Astrocyte (in vitro differentiated cells and primary cell): ENCODE measurements around the gene GNAT1. TPM values are rescaled to one million over a fixed set of nuclear protein-coding genes. Genes with fewer than 3 reads are reported as not detected.
A peak's percentile ranks its signal among the peaks of the same experiment; 100 is the strongest.

Experiments
- DNase-seq: peaks from one replicate; pipeline ENCODE4 v3.0.0-alpha.2; 2010; ENCODE audit warnings: low read depth
- FAIRE-seq: peaks from 2 replicates; lab custom pipeline; 2011; peaks lifted over from hg19 to GRCh38; lab: Jason Lieb, UNC
- H2AFZ ChIP-seq: 2 replicates; pipeline ENCODE4 v1.6.0; 2012; ENCODE audit warnings: low read depth, low read length, inconsistent platforms
- H3K27ac ChIP-seq: 2 replicates; pipeline ENCODE4 v1.5.1; 2011; ENCODE audit warnings: low read depth, low read length, inconsistent platforms
- H3K27me3 ChIP-seq: 2 replicates; pipeline ENCODE4 v1.6.0; 2011; ENCODE audit warnings: low read length, inconsistent platforms; ENCODE audit not compliant: insufficient read depth
- H3K36me3 ChIP-seq: 2 replicates; pipeline ENCODE4 v1.5.1; 2011; ENCODE audit warnings: low read length, inconsistent platforms; ENCODE audit not compliant: insufficient read depth
- H3K4me1 ChIP-seq: 2 replicates; pipeline ENCODE4 v1.5.1; 2011; ENCODE audit warnings: low read length, inconsistent platforms; ENCODE audit not compliant: insufficient read depth
- H3K4me2 ChIP-seq: 2 replicates; pipeline ENCODE4 v1.6.0; 2012; ENCODE audit warnings: low read length, inconsistent platforms
- H3K4me3 ChIP-seq: 2 replicates; pipeline ENCODE4 v1.5.1; 2011; ENCODE audit warnings: low read depth, mild to moderate bottlenecking, low read length, inconsistent platforms; ENCODE audit not compliant: insufficient read depth
- H3K79me2 ChIP-seq: 2 replicates; pipeline ENCODE4 v1.6.0; 2012; ENCODE audit warnings: mild to moderate bottlenecking, low read length, inconsistent platforms; ENCODE audit not compliant: insufficient read depth
- H3K9ac ChIP-seq: 2 replicates; pipeline ENCODE4 v1.6.0; 2012; ENCODE audit warnings: mild to moderate bottlenecking, low read length, inconsistent platforms
- H3K9me3 ChIP-seq: 2 replicates; pipeline ENCODE4 v1.5.1; 2012; ENCODE audit warnings: low read depth, mild to moderate bottlenecking, low read length, inconsistent platforms; ENCODE audit not compliant: insufficient read depth
- H4K20me1 ChIP-seq: 2 replicates; pipeline ENCODE4 v1.6.0; 2012; ENCODE audit warnings: low read length, inconsistent platforms; ENCODE audit not compliant: insufficient read depth
- H3K27ac Mint-ChIP-seq: one replicate; pipeline ENCODE4 v1.8.0; 2021; ENCODE audit warnings: mild to moderate bottlenecking, mixed read lengths; ENCODE audit not compliant: unreplicated experiment
- H3K27me3 Mint-ChIP-seq: one replicate; pipeline ENCODE4 v1.8.0; 2021; ENCODE audit warnings: low read depth, mixed read lengths; ENCODE audit not compliant: unreplicated experiment
- H3K36me3 Mint-ChIP-seq: one replicate; pipeline ENCODE4 v1.8.0; 2021; ENCODE audit warnings: low read depth, mixed read lengths; ENCODE audit not compliant: unreplicated experiment
- H3K4me1 Mint-ChIP-seq: one replicate; pipeline ENCODE4 v1.8.0; 2021; ENCODE audit warnings: low read depth, mixed read lengths; ENCODE audit not compliant: unreplicated experiment
- H3K4me3 Mint-ChIP-seq: one replicate; pipeline ENCODE4 v1.8.0; 2021; ENCODE audit warnings: mild to moderate bottlenecking, moderate library complexity, mixed read lengths; ENCODE audit not compliant: unreplicated experiment
- H3K9me3 Mint-ChIP-seq: one replicate; pipeline ENCODE4 v1.8.0; 2021; ENCODE audit warnings: mild to moderate bottlenecking, mixed read lengths; ENCODE audit not compliant: unreplicated experiment
- CTCF ChIP-seq: IDR thresholded peaks from 2 replicates; pipeline ENCODE4 v1.5.1; 2011; ENCODE audit warnings: low read depth, mild to moderate bottlenecking, inconsistent platforms, low read length, moderate library complexity; ENCODE audit not compliant: insufficient read depth
- EZH2 ChIP-seq: IDR thresholded peaks from 2 replicates; pipeline ENCODE4 v1.6.1; 2012; ENCODE audit warnings: mild to moderate bottlenecking, low read length, inconsistent platforms; ENCODE audit not compliant: insufficient read depth
- total RNA-seq: library from RNA; stranded (reverse); gene quantifications from 2 replicates; pipeline ENCODE4 v1.2.1, GENCODE V29; 2021

Gene GNAT1
- total RNA-seq, 1 donor from 2014 or later, result not detected

DNA sequence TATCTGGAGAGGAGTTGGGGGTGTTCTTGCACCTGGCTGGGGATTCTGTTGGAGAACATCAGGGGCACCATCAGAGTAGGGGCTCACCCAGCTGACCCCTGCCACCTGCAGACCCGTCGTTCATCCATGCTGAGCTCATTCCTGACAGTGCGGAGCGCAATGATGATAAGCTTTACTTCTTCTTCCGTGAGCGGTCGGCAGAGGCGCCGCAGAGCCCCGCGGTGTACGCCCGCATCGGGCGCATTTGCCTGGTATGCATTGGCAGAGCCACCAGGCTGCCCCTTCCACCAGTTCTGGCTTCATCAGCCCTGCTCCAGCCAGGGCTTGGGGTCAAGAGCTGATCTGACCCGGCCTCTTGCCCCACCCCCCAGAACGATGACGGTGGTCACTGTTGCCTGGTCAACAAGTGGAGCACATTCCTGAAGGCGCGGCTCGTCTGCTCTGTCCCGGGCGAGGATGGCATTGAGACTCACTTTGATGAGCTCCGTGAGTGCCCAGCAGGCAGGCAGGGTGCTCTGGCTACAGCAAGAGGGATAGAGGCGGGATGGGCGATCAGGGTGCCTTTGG, 8.8 kb upstream of the GNAT1 start:
- H4K20me1 ChIP-seq, result no peaks in the 10 kb centered on the region
- H3K9me3 ChIP-seq, result no peaks in the 10 kb centered on the region
- TF ChIP-seq EZH2 (no peak), CTCF (no peak)
- H3K9me3 Mint-ChIP-seq, result no peaks in the 10 kb centered on the region
- H3K4me3 ChIP-seq, result no peak overlapping the region
- H3K4me1 ChIP-seq, result no peaks in the 10 kb centered on the region
- H3K4me3 Mint-ChIP-seq, result no peak overlapping the region
- DNase-seq (no peak), FAIRE-seq (no peak)
- no peaks in the 10 kb centered on the region for H3K79me2 ChIP-seq
- no peaks in the 10 kb centered on the region for H3K27me3 ChIP-seq
- no peaks in the 10 kb centered on the region for H3K36me3 ChIP-seq
- H3K4me2 ChIP-seq, result no peak overlapping the region
- H3K9ac ChIP-seq, result no peak overlapping the region
- peaks cover 5% of the 10 kb centered on the region for H3K36me3 Mint-ChIP-seq
- no peak overlapping the region for H3K27ac Mint-ChIP-seq
- H3K27me3 Mint-ChIP-seq, result peaks cover 18% of the 10 kb centered on the region
- no peak overlapping the region for H2AFZ ChIP-seq
- H3K4me1 Mint-ChIP-seq, result peaks cover 3% of the 10 kb centered on the region
- no peak overlapping the region for H3K27ac ChIP-seq

- no peaks in the 10 kb centered on the region for H3K36me3 ChIP-seq
- no peak overlapping the region for H3K4me2 ChIP-seq
- peak overlapping the region; percentile 40 for H3K4me3 Mint-ChIP-seq
- H3K4me3 ChIP-seq, result no peak overlapping the region
- H3K9ac ChIP-seq, result no peak overlapping the region
- no peaks in the 10 kb centered on the region for H3K27me3 ChIP-seq
- FAIRE-seq (no peak), DNase-seq (no peak)
- no peak overlapping the region for H3K27ac ChIP-seq
- H2AFZ ChIP-seq, result no peak overlapping the region
- H3K4me1 ChIP-seq, result no peaks in the 10 kb centered on the region
- H3K9me3 Mint-ChIP-seq, result no peaks in the 10 kb centered on the region
- peaks cover 18% of the 10 kb centered on the region for H3K27me3 Mint-ChIP-seq
- no peaks in the 10 kb centered on the region for H3K79me2 ChIP-seq
- H4K20me1 ChIP-seq, result no peaks in the 10 kb centered on the region
- TF ChIP-seq EZH2 (no peak), CTCF (no peak)
- H3K9me3 ChIP-seq, result no peaks in the 10 kb centered on the region
- peaks cover 5% of the 10 kb centered on the region for H3K36me3 Mint-ChIP-seq
- no peak overlapping the region for H3K27ac Mint-ChIP-seq
- H3K4me1 Mint-ChIP-seq, result peaks cover 3% of the 10 kb centered on the region
Observed at GRCh38 chr3:50183755-50184154, 7.7 kb upstream of the GNAT1 start.

- Histone ChIP-seq H2AFZ (no peak overlapping the region), H3K4me3 (no peak overlapping the region), H3K79me2 (no peaks in the 10 kb centered on the region), H3K9ac (no peak overlapping the region), H3K27ac (no peak overlapping the region), H3K4me1 (peaks cover 3% of the 10 kb centered on the region), H3K36me3 (no peaks in the 10 kb centered on the region), H3K9me3 (no peaks in the 10 kb centered on the region), H3K4me2 (no peak overlapping the region), H3K27me3 (no peaks in the 10 kb centered on the region), H4K20me1 (no peaks in the 10 kb centered on the region)
- DNase-seq (no peak), FAIRE-seq (no peak)
- H3K27me3 Mint-ChIP-seq, result peaks cover 18% of the 10 kb centered on the region
- peaks cover 3% of the 10 kb centered on the region for H3K4me1 Mint-ChIP-seq
- H3K27ac Mint-ChIP-seq, result no peak overlapping the region
- H3K36me3 Mint-ChIP-seq, result peaks cover 5% of the 10 kb centered on the region
- H3K4me3 Mint-ChIP-seq, result no peak overlapping the region
- TF ChIP-seq EZH2, result no peak
- no peak for TF ChIP-seq CTCF
- no peaks in the 10 kb centered on the region for H3K9me3 Mint-ChIP-seq
Observed at GRCh38 chr3:50184242-50184978, 7.0 kb upstream of the GNAT1 start.
